Activated CD4-positive, alpha-beta memory T cell treated with anti-CD3 and anti-CD28 coated beads for 36 hours (primary cell): Measurements from ENCODE around the gene LBP. TPM values are rescaled to one million over a fixed set of nuclear protein-coding genes. Genes with fewer than 3 reads are reported as not detected.
A peak's percentile ranks its signal among the peaks of the same experiment; 100 is the strongest.
"Not testable (repeated sequence)": the region's sequence is repeated elsewhere in the genome, so short reads cannot be mapped to it uniquely, and the experiment has no call there.

Experiments used
- CTCF ChIA-PET: fragments of 350-600 bp; sonication (Branson Sonifier 250); formaldehyde crosslinking; loops from one replicate; lab custom pipeline; 2021; ENCODE audit warnings: antibody characterized with exemption, inconsistent platforms; lab: Charles Lee
- POLR2A ChIA-PET: fragments of 350-600 bp; sonication (Branson Sonifier 250); formaldehyde crosslinking; loops from one replicate; lab custom pipeline; 2021; ENCODE audit warnings: antibody characterized with exemption; lab: Charles Lee
- DNase-seq: peaks from one replicate; pipeline ENCODE4 v3.0.0-alpha.2; 2020
- H3K27ac Mint-ChIP-seq: one replicate; pipeline ENCODE4 v1.8.0; 2021; ENCODE audit warnings: mixed read lengths
- H3K27me3 Mint-ChIP-seq: one replicate; pipeline ENCODE4 v1.8.0; 2021; ENCODE audit warnings: mixed read lengths
- H3K36me3 Mint-ChIP-seq: one replicate; pipeline ENCODE4 v1.8.0; 2021; ENCODE audit warnings: mixed read lengths
- H3K4me1 Mint-ChIP-seq: one replicate; pipeline ENCODE4 v1.8.0; 2021; ENCODE audit warnings: low read depth, mixed read lengths
- H3K4me3 Mint-ChIP-seq: one replicate; pipeline ENCODE4 v1.8.0; 2021; ENCODE audit warnings: mild to moderate bottlenecking, mixed read lengths
- H3K9me3 Mint-ChIP-seq: one replicate; pipeline ENCODE4 v1.8.0; 2021; ENCODE audit warnings: mixed read lengths
- intact Hi-C: fragments of 100-400 bp; cut with micrococcal nuclease; formaldehyde crosslinking; loops from one replicate; pipeline ENCODE4 v1.15.1; 2023
- total RNA-seq, 2 experiments: library from RNA; stranded (reverse); gene quantifications; one replicate each; pipeline ENCODE4 v1.2.3, GENCODE V29; 2021

LBP gene
- total RNA-seq, 2 experiments from 2014 or later, result not detected

GRCh38 chr20:38407822-38408221 lies 61.5 kb downstream of the LBP start:
- H3K27ac Mint-ChIP-seq, H3K27me3 Mint-ChIP-seq, H3K4me3 Mint-ChIP-seq, H3K4me1 Mint-ChIP-seq, intact Hi-C loops, DNase-seq, H3K9me3 Mint-ChIP-seq, POLR2A ChIA-PET: not testable (repeated sequence)
- CTCF ChIA-PET, result interaction anchor here (0.6 to 1.1 kb wide), 4 partner anchors 27 to 186 kb away, joined by 3 read pairs; no protein-coding TSS in a partner anchor
- H3K36me3 Mint-ChIP-seq, result peaks cover 34% of the 10 kb centered on the region

- POLR2A ChIA-PET, result no interaction called here
- CTCF ChIA-PET, result no interaction called here
- H3K36me3 Mint-ChIP-seq, result peaks cover 56% of the 10 kb centered on the region
Observed at GRCh38 chr20:38412877-38413577, 66.7 kb downstream of the LBP start.

GRCh38 chr20:38414769-38415450 lies 68.6 kb downstream of the LBP start:
- Mint-ChIP-seq H3K27ac (no peak overlapping the region), H3K36me3 (peaks cover 64% of the 10 kb centered on the region)

More at GRCh38 chr20:38412877-38413577, 66.7 kb downstream of the LBP start:
- H3K4me3 Mint-ChIP-seq, result no peak overlapping the region
- H3K9me3 Mint-ChIP-seq, result no peaks in the 10 kb centered on the region
- no peak overlapping the region for H3K27ac Mint-ChIP-seq
- no peak for DNase-seq
- H3K27me3 Mint-ChIP-seq, result no peaks in the 10 kb centered on the region
- no peaks in the 10 kb centered on the region for H3K4me1 Mint-ChIP-seq
- intact Hi-C loops, result no loop called here

GRCh38 chr20:38418509-38419204 lies 72.4 kb downstream of the LBP start:
- DNase-seq, result no peak
- ChIA-PET POLR2A (interaction anchor here (0.7 kb wide), 1 partner anchor 62 kb away, joined by 3 read pairs; no protein-coding TSS in a partner anchor), CTCF (interaction anchor here (1.2 to 2.2 kb wide), 2 partner anchors 16 to 54 kb away, joined by 3 to 7 read pairs; partner anchors contain the start of genes RALGAPB and SNHG17)
- H3K27me3 Mint-ChIP-seq, result no peaks in the 10 kb centered on the region
- no peak overlapping the region for H3K4me3 Mint-ChIP-seq
- H3K4me1 Mint-ChIP-seq, result peaks cover 4% of the 10 kb centered on the region
- intact Hi-C loops, result no loop called here
- no peak overlapping the region for H3K27ac Mint-ChIP-seq
- H3K9me3 Mint-ChIP-seq, result no peaks in the 10 kb centered on the region
- peaks cover 77% of the 10 kb centered on the region for H3K36me3 Mint-ChIP-seq

More at GRCh38 chr20:38414769-38415450, 68.6 kb downstream of the LBP start:
- no peaks in the 10 kb centered on the region for H3K4me1 Mint-ChIP-seq
- H3K9me3 Mint-ChIP-seq, result no peaks in the 10 kb centered on the region
- POLR2A ChIA-PET, result no interaction called here
- no peak overlapping the region for H3K4me3 Mint-ChIP-seq
- intact Hi-C loops, result no loop called here
- no peak for DNase-seq
- H3K27me3 Mint-ChIP-seq, result no peaks in the 10 kb centered on the region
- CTCF ChIA-PET, result no interaction called here

- no peaks in the 10 kb centered on the region for H3K9me3 Mint-ChIP-seq
- ChIA-PET POLR2A (interaction anchor here (0.5 to 2.6 kb wide), 2 partner anchors 14 to 105 kb away, joined by 3 to 8 read pairs; partner anchors contain the start of gene SNHG17), CTCF (interaction anchor here (1.3 kb wide), 1 partner anchor 53 kb away, joined by 3 read pairs; the partner anchor contains the start of gene RALGAPB)
- intact Hi-C loops, result no loop called here
- H3K4me3 Mint-ChIP-seq, result no peak overlapping the region
- H3K27me3 Mint-ChIP-seq, result no peaks in the 10 kb centered on the region
- peaks cover 10% of the 10 kb centered on the region for H3K4me1 Mint-ChIP-seq
- H3K27ac Mint-ChIP-seq, result no peak overlapping the region
- H3K36me3 Mint-ChIP-seq, result peaks cover 80% of the 10 kb centered on the region
- no peak for DNase-seq
Observed at GRCh38 chr20:38420388-38421085, 74.3 kb downstream of the LBP start.

GRCh38 chr20:38421915-38422314 lies 75.6 kb downstream of the LBP start:
- intact Hi-C loops, result no loop called here
- H3K36me3 Mint-ChIP-seq, result peaks cover 79% of the 10 kb centered on the region
- no peak for DNase-seq
- no peaks in the 10 kb centered on the region for H3K9me3 Mint-ChIP-seq
- H3K27ac Mint-ChIP-seq, result no peak overlapping the region
- no peaks in the 10 kb centered on the region for H3K27me3 Mint-ChIP-seq
- ChIA-PET CTCF (interaction anchor here (1.3 kb wide), 1 partner anchor 51 kb away, joined by 3 read pairs; the partner anchor contains the start of gene RALGAPB), POLR2A (interaction anchor here (2.6 kb wide), 1 partner anchor 13 kb away, joined by 8 read pairs; the partner anchor contains the start of gene SNHG17)
- peaks cover 20% of the 10 kb centered on the region for H3K4me1 Mint-ChIP-seq
- H3K4me3 Mint-ChIP-seq, result no peak overlapping the region

- Mint-ChIP-seq H3K9me3 (no peaks in the 10 kb centered on the region), H3K4me1 (peaks cover 33% of the 10 kb centered on the region), H3K27ac (peak overlapping the region; percentile 51), H3K36me3 (peaks cover 85% of the 10 kb centered on the region), H3K27me3 (no peaks in the 10 kb centered on the region), H3K4me3 (no peak overlapping the region)
- intact Hi-C loops, result no loop called here
- ChIA-PET POLR2A (interaction anchor here (0.6 to 4.1 kb wide), 2 partner anchors 11 to 386 kb away, joined by 3 to 31 read pairs; partner anchors contain the start of gene SNHG17), CTCF (interaction anchor here (0.8 kb wide), 1 partner anchor 12 kb away, joined by 3 read pairs; the partner anchor contains the start of gene SNHG17)
- no peak for DNase-seq
Observed at GRCh38 chr20:38423541-38423940, 77.3 kb downstream of the LBP start.

- intact Hi-C loops, result no loop called here
- no peaks in the 10 kb centered on the region for H3K27me3 Mint-ChIP-seq
- H3K9me3 Mint-ChIP-seq, result no peaks in the 10 kb centered on the region
- peaks cover 85% of the 10 kb centered on the region for H3K36me3 Mint-ChIP-seq
- ChIA-PET CTCF (interaction anchor here (1.0 kb wide), 1 partner anchor 22 kb away, joined by 3 read pairs; no protein-coding TSS in a partner anchor), POLR2A (interaction anchor here (0.6 to 4.1 kb wide), 3 partner anchors 10 to 22 kb away, joined by 3 to 31 read pairs (median 7); partner anchors contain the start of gene SNHG17)
- DNase-seq, result no peak
- peaks cover 41% of the 10 kb centered on the region for H3K4me1 Mint-ChIP-seq
- peak overlapping the region; percentile 28 for H3K27ac Mint-ChIP-seq
- no peak overlapping the region for H3K4me3 Mint-ChIP-seq
Observed at GRCh38 chr20:38424401-38424800, 78.1 kb downstream of the LBP start.

- CTCF ChIA-PET, result interaction anchor here (2.3 kb wide), 1 partner anchor 9 kb away, joined by 16 read pairs; the partner anchor contains the start of gene SNHG17
- no peak overlapping the region for H3K4me3 Mint-ChIP-seq
Observed at GRCh38 chr20:38426006-38426897, 80.0 kb downstream of the LBP start.

More at GRCh38 chr20:38426006-38426897, 80.0 kb downstream of the LBP start:
- DNase-seq, result peak; percentile 41
- intact Hi-C loops, result no loop called here
- no peaks in the 10 kb centered on the region for H3K27me3 Mint-ChIP-seq
- H3K4me1 Mint-ChIP-seq, result peaks cover 54% of the 10 kb centered on the region
- POLR2A ChIA-PET, result interaction anchor here (2.4 to 4.1 kb wide), 2 partner anchors 8 to 20 kb away, joined by 7 to 31 read pairs; partner anchors contain the start of gene SNHG17
- peak overlapping the region; percentile 64 for H3K27ac Mint-ChIP-seq
- H3K9me3 Mint-ChIP-seq, result no peaks in the 10 kb centered on the region
- H3K36me3 Mint-ChIP-seq, result peaks cover 78% of the 10 kb centered on the region
